ENCODE measurements around the gene CYP2E1.

The CYP2E1 gene

GRCh38 chr10:133526957-133527588, at the start of gene CYP2E1:
CYP2E1 (plus strand) TSS chr10:133527363; CDS start chr10:133527396, 33 bp downstream.
- no peak for DNase-seq (ENCODE audit: low read depth)
- H3K4me3 ChIP-seq (ENCODE audit: low read length) = no peak within 1 kb of the TSS
- TF ChIP-seq CTCF (conservative IDR thresholded peaks at IDR 0.05; ENCODE audit: low read depth, low read length) = no peak

- H3K4me3 ChIP-seq (ENCODE audit: low read length) = no peak overlapping the region
- DNase-seq (ENCODE audit: low read depth) = no peak
- TF ChIP-seq CTCF (conservative IDR thresholded peaks at IDR 0.05; ENCODE audit: low read depth, low read length) = no peak
Measured at GRCh38 chr10:133481086-133481643, 46.0 kb upstream of the CYP2E1 start.

GRCh38 chr10:133481657-133482056, 45.5 kb upstream of the CYP2E1 start:
- no peak for TF ChIP-seq CTCF (conservative IDR thresholded peaks at IDR 0.05; ENCODE audit: low read depth, low read length)
- no peak for DNase-seq (ENCODE audit: low read depth)
- no peak overlapping the region for H3K4me3 ChIP-seq (ENCODE audit: low read length)

GRCh38 chr10:133484818-133485217, 42.3 kb upstream of the CYP2E1 start:
- no peak overlapping the region for H3K4me3 ChIP-seq (ENCODE audit: low read length)
- no peak for DNase-seq (ENCODE audit: low read depth)
- TF ChIP-seq CTCF (conservative IDR thresholded peaks at IDR 0.05; ENCODE audit: low read depth, low read length) = no peak

GRCh38 chr10:133487085-133487484, 40.1 kb upstream of the CYP2E1 start:
- no peak for DNase-seq (ENCODE audit: low read depth)
- no peak for TF ChIP-seq CTCF (conservative IDR thresholded peaks at IDR 0.05; ENCODE audit: low read depth, low read length)
- H3K4me3 ChIP-seq (ENCODE audit: low read length) = no peak overlapping the region

- DNase-seq (ENCODE audit: low read depth) = no peak
- H3K4me3 ChIP-seq (ENCODE audit: low read length) = no peak overlapping the region
- TF ChIP-seq CTCF (conservative IDR thresholded peaks at IDR 0.05; ENCODE audit: low read depth, low read length) = no peak
Measured at GRCh38 chr10:133488354-133488753, 38.8 kb upstream of the CYP2E1 start.
